Stomach (tissue), 4 donors: ENCODE results near the gene COL5A3.

ENCODE experiments used
- CTCF ChIP-seq, 7 experiments: fragments of 450-650 bp in 4 of 7; fragments of 200-600 bp in 3 of 7; sonication (generic) in 3 of 7; IDR thresholded peaks; one replicate each; pipeline ENCODE4 v1.5.1; 2016 to 2019; ENCODE audit warnings: antibody characterized with exemption in 7 of 7, control low read depth in 2 of 7, mild to moderate bottlenecking in 1 of 7
- POLR2A ChIP-seq, 4 donors: fragments of 450-650 bp; IDR thresholded peaks; one replicate each; pipeline ENCODE4 v1.6.1; 2016; ENCODE audit warnings: antibody characterized with exemption in 4 of 4, control low read depth in 2 of 4, mild to moderate bottlenecking in 1 of 4, moderate library complexity in 1 of 4
- POLR2AphosphoS5 ChIP-seq, 3 donors: sonication (generic); formaldehyde crosslinking; IDR thresholded peaks; one replicate each; pipeline ENCODE4 v1.6.1; 2016; ENCODE audit warnings: antibody characterized with exemption in 3 of 3

DNA sequence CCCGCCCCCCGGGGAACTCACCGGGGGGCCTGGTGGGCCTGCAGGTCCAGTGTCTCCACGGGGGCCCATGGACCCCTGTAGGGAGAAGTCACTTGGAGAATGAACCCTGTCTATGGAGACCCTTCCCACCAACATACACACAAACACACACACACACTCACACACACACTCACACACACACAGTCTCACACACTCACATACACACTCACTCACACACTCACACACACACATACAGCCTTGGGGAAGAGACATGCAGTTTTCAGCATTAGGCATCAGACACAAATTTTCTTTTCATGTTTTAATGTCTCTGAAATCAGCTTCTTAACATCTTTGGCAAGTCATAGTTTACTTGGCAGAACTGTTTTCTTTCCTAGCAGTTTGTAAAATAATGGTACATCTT is 43.0 kb downstream of the COL5A3 start:
- TF ChIP-seq CTCF (IDR thresholded peaks at IDR 0.05): no peak
- TF ChIP-seq POLR2AphosphoS5 (IDR thresholded peaks at IDR 0.05): no peak
- no peak for TF ChIP-seq POLR2A (IDR thresholded peaks at IDR 0.05)
